GM12892 (cell line): ENCODE measurements around the gene MGMT.

Source experiments
- DNase-seq: peaks from one replicate; pipeline ENCODE4 v3.0.0; 2011; ENCODE audit not compliant: insufficient read length
- FAIRE-seq: peaks from 2 replicates; lab custom pipeline; 2011; peaks lifted over from hg19 to GRCh38; lab: Jason Lieb, UNC
- POLR2A ChIP-seq: IDR thresholded peaks from 2 replicates; pipeline ENCODE4 v1.6.1; 2011; ENCODE audit warnings: low read depth, low read length, control low read depth
- POLR2AphosphoS5 ChIP-seq: IDR thresholded peaks from 2 replicates; pipeline ENCODE4 v1.6.1; 2011; ENCODE audit warnings: low read depth, low read length, control low read depth
- TAF1 ChIP-seq: IDR thresholded peaks from 2 replicates; pipeline ENCODE4 v1.6.1; 2011; ENCODE audit warnings: low read depth, mild to moderate bottlenecking, control low read depth, low read length, borderline replicate concordance

Gene MGMT

GRCh38 chr10:129459762-129460539 lies 7.1 kb upstream of the MGMT start:
- no peak for TF ChIP-seq POLR2A
- TF ChIP-seq TAF1, result no peak
- no peak for TF ChIP-seq POLR2AphosphoS5
- DNase-seq (no peak), FAIRE-seq (no peak)

- DNase-seq (no peak), FAIRE-seq (no peak)
- TF ChIP-seq POLR2AphosphoS5 (no peak), TAF1 (no peak), POLR2A (no peak)
Observed at GRCh38 chr10:129462257-129462795, 4.7 kb upstream of the MGMT start.

- DNase-seq, result no peak
- FAIRE-seq, result no peak
Observed at GRCh38 chr10:129464251-129464650, 2.8 kb upstream of the MGMT start.

GRCh38 chr10:129465796-129466702 lies 992 bp upstream of the MGMT start:
- no peak for TF ChIP-seq POLR2A
- no peak for TF ChIP-seq TAF1
- no peak for TF ChIP-seq POLR2AphosphoS5
- DNase-seq (no peak), FAIRE-seq (no peak)

More at GRCh38 chr10:129464251-129464650, 2.8 kb upstream of the MGMT start:
- TF ChIP-seq POLR2A (no peak), POLR2AphosphoS5 (no peak), TAF1 (no peak)

- FAIRE-seq (no peak), DNase-seq (no peak)
- no peak for TF ChIP-seq POLR2AphosphoS5
- TF ChIP-seq POLR2A, result no peak
- TF ChIP-seq TAF1, result no peak
Observed at GRCh38 chr10:129467359-129468064, 471 bp downstream of the MGMT start.

- no peak for FAIRE-seq
- TF ChIP-seq POLR2A (no peak), TAF1 (no peak), POLR2AphosphoS5 (no peak)
- no peak for DNase-seq
Observed at GRCh38 chr10:129468187-129468586, 1.1 kb downstream of the MGMT start.

GRCh38 chr10:129470103-129470851 lies 3.2 kb downstream of the MGMT start:
- TF ChIP-seq TAF1 (no peak), POLR2AphosphoS5 (no peak), POLR2A (no peak)
- FAIRE-seq (no peak), DNase-seq (no peak)

GRCh38 chr10:129471447-129472175 lies 4.6 kb downstream of the MGMT start:
- FAIRE-seq, result no peak
- TF ChIP-seq POLR2AphosphoS5 (no peak), POLR2A (no peak), TAF1 (no peak)

GRCh38 chr10:129472696-129473555 lies 5.9 kb downstream of the MGMT start:
- no peak for DNase-seq
- TF ChIP-seq POLR2A (no peak), TAF1 (no peak), POLR2AphosphoS5 (no peak)
- no peak for FAIRE-seq

More at GRCh38 chr10:129471447-129472175, 4.6 kb downstream of the MGMT start:
- DNase-seq, result no peak
